WTC11 (cell line): ENCODE data around the gene COMTD1.

Experiments
- GABPB1 ChIP-seq: sonication (generic); formaldehyde crosslinking; IDR thresholded peaks from 2 replicates; pipeline ENCODE4 v1.8.1; 2023; ENCODE audit warnings: mild to moderate bottlenecking, missing genetic modification reagents
- KAT7 ChIP-seq: sonication (generic); formaldehyde crosslinking; IDR thresholded peaks from 2 replicates; pipeline ENCODE4 v1.8.1; 2023; ENCODE audit warnings: missing genetic modification reagents, mild to moderate bottlenecking, borderline replicate concordance
- SP1 ChIP-seq: sonication (generic); formaldehyde crosslinking; conservative IDR thresholded peaks from 2 replicates; pipeline ENCODE4 v1.8.1; 2022; ENCODE audit warnings: missing genetic modification reagents
- TEAD1 ChIP-seq: sonication (generic); formaldehyde crosslinking; IDR thresholded peaks from 2 replicates; pipeline ENCODE4 v1.8.0; 2022; ENCODE audit warnings: mild to moderate bottlenecking, missing genetic modification reagents
- TP53 ChIP-seq: sonication (generic); formaldehyde crosslinking; IDR thresholded peaks from 2 replicates; pipeline ENCODE4 v1.8.1; 2023; ENCODE audit warnings: mild to moderate bottlenecking, missing genetic modification reagents
- TF ChIP-seq, protein P1 (sequence below): fragments of 200-600 bp; IDR thresholded peaks from 2 replicates; pipeline ENCODE4 v1.8.0; 2022; ENCODE audit warnings: antibody characterized with exemption
- TF ChIP-seq, protein P2 (sequence below): sonication (generic); formaldehyde crosslinking; IDR thresholded peaks from 2 replicates; pipeline ENCODE4 v1.8.0; 2022; ENCODE audit warnings: missing genetic modification reagents
- TF ChIP-seq, protein P3 (sequence below): sonication (generic); formaldehyde crosslinking; IDR thresholded peaks from 2 replicates; pipeline ENCODE4 v1.8.1; 2023; ENCODE audit warnings: mild to moderate bottlenecking, missing genetic modification reagents, borderline replicate concordance
- TF ChIP-seq, protein P4 (sequence below): sonication (generic); formaldehyde crosslinking; IDR thresholded peaks from 2 replicates; pipeline ENCODE4 v1.8.0; 2022; ENCODE audit warnings: mild to moderate bottlenecking, missing genetic modification reagents
- TF ChIP-seq, protein P5 (sequence below): sonication (generic); formaldehyde crosslinking; IDR thresholded peaks from 2 replicates; pipeline ENCODE4 v1.8.0; 2022; ENCODE audit warnings: mild to moderate bottlenecking, missing genetic modification reagents
- TF ChIP-seq, protein P6 (sequence below): fragments of 250-450 bp; sonication (Bioruptor Pico); IDR thresholded peaks from 2 replicates; pipeline ENCODE4 v1.9.0; 2021; ENCODE audit warnings: mild to moderate bottlenecking
- TF ChIP-seq, protein P7 (sequence below): fragments of 250-450 bp; sonication (Bioruptor Pico); IDR thresholded peaks from 2 replicates; pipeline ENCODE4 v1.8.0; 2021; ENCODE audit warnings: mild to moderate bottlenecking

DNA sequence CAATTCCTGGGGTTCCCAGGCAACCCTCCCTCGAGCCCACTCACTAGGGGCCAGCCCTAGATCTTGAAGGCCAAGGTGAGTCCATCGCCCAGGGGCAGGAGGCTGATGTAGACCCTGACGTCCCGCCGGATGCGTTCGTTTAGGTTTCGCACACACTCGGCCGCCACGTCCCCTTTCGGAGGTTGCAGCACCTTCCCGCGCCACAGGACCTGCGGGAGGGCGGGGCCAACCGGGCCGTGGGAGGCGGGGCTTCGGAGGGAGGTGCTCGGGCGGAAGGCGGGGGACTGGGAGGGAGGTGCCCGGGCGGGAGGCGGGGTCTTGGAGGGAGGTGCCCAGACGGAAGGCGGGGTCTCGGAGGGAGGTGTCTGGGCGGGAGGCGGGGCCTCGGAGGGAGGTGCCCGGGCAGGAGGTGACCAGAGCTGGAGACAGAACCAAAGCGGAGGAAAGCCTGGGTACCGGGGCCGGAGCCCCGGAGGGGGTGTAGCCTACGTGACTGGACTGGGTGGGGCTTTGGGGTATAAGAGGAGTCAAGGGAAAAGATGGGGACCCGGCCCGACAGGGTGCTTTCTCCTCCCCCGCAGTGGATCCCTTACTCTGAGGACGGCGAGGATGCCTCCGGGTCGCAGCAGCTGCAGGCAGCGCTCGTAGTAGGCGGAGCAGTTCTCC, 1.6 kb downstream of the COMTD1 start:
- TF ChIP-seq GABPB1 (CRISPR knock-in tag), result no peak
- TF ChIP-seq, protein P1, sequence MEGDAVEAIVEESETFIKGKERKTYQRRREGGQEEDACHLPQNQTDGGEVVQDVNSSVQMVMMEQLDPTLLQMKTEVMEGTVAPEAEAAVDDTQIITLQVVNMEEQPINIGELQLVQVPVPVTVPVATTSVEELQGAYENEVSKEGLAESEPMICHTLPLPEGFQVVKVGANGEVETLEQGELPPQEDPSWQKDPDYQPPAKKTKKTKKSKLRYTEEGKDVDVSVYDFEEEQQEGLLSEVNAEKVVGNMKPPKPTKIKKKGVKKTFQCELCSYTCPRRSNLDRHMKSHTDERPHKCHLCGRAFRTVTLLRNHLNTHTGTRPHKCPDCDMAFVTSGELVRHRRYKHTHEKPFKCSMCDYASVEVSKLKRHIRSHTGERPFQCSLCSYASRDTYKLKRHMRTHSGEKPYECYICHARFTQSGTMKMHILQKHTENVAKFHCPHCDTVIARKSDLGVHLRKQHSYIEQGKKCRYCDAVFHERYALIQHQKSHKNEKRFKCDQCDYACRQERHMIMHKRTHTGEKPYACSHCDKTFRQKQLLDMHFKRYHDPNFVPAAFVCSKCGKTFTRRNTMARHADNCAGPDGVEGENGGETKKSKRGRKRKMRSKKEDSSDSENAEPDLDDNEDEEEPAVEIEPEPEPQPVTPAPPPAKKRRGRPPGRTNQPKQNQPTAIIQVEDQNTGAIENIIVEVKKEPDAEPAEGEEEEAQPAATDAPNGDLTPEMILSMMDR, result no peak
- TF ChIP-seq, protein P2, sequence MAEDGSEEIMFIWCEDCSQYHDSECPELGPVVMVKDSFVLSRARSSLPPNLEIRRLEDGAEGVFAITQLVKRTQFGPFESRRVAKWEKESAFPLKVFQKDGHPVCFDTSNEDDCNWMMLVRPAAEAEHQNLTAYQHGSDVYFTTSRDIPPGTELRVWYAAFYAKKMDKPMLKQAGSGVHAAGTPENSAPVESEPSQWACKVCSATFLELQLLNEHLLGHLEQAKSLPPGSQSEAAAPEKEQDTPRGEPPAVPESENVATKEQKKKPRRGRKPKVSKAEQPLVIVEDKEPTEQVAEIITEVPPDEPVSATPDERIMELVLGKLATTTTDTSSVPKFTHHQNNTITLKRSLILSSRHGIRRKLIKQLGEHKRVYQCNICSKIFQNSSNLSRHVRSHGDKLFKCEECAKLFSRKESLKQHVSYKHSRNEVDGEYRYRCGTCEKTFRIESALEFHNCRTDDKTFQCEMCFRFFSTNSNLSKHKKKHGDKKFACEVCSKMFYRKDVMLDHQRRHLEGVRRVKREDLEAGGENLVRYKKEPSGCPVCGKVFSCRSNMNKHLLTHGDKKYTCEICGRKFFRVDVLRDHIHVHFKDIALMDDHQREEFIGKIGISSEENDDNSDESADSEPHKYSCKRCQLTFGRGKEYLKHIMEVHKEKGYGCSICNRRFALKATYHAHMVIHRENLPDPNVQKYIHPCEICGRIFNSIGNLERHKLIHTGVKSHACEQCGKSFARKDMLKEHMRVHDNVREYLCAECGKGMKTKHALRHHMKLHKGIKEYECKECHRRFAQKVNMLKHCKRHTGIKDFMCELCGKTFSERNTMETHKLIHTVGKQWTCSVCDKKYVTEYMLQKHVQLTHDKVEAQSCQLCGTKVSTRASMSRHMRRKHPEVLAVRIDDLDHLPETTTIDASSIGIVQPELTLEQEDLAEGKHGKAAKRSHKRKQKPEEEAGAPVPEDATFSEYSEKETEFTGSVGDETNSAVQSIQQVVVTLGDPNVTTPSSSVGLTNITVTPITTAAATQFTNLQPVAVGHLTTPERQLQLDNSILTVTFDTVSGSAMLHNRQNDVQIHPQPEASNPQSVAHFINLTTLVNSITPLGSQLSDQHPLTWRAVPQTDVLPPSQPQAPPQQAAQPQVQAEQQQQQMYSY (CRISPR knock-in tag), result no peak
- no peak for TF ChIP-seq KAT7 (CRISPR knock-in tag)
- peak; percentile 52; the same call in 1 of the 2 replicates for TF ChIP-seq SP1 (CRISPR knock-in tag)
- TF ChIP-seq, protein P3, sequence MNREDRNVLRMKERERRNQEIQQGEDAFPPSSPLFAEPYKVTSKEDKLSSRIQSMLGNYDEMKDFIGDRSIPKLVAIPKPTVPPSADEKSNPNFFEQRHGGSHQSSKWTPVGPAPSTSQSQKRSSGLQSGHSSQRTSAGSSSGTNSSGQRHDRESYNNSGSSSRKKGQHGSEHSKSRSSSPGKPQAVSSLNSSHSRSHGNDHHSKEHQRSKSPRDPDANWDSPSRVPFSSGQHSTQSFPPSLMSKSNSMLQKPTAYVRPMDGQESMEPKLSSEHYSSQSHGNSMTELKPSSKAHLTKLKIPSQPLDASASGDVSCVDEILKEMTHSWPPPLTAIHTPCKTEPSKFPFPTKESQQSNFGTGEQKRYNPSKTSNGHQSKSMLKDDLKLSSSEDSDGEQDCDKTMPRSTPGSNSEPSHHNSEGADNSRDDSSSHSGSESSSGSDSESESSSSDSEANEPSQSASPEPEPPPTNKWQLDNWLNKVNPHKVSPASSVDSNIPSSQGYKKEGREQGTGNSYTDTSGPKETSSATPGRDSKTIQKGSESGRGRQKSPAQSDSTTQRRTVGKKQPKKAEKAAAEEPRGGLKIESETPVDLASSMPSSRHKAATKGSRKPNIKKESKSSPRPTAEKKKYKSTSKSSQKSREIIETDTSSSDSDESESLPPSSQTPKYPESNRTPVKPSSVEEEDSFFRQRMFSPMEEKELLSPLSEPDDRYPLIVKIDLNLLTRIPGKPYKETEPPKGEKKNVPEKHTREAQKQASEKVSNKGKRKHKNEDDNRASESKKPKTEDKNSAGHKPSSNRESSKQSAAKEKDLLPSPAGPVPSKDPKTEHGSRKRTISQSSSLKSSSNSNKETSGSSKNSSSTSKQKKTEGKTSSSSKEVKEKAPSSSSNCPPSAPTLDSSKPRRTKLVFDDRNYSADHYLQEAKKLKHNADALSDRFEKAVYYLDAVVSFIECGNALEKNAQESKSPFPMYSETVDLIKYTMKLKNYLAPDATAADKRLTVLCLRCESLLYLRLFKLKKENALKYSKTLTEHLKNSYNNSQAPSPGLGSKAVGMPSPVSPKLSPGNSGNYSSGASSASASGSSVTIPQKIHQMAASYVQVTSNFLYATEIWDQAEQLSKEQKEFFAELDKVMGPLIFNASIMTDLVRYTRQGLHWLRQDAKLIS (CRISPR knock-in tag), result no peak
- TF ChIP-seq, protein P4, sequence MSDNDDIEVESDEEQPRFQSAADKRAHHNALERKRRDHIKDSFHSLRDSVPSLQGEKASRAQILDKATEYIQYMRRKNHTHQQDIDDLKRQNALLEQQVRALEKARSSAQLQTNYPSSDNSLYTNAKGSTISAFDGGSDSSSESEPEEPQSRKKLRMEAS (CRISPR knock-in tag), result no peak
- TF ChIP-seq TEAD1 (CRISPR knock-in tag), result no peak
- TF ChIP-seq TP53 (CRISPR knock-in tag), result no peak
- TF ChIP-seq, protein P5, sequence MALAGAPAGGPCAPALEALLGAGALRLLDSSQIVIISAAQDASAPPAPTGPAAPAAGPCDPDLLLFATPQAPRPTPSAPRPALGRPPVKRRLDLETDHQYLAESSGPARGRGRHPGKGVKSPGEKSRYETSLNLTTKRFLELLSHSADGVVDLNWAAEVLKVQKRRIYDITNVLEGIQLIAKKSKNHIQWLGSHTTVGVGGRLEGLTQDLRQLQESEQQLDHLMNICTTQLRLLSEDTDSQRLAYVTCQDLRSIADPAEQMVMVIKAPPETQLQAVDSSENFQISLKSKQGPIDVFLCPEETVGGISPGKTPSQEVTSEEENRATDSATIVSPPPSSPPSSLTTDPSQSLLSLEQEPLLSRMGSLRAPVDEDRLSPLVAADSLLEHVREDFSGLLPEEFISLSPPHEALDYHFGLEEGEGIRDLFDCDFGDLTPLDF (CRISPR knock-in tag), result no peak
- TF ChIP-seq, protein P6, sequence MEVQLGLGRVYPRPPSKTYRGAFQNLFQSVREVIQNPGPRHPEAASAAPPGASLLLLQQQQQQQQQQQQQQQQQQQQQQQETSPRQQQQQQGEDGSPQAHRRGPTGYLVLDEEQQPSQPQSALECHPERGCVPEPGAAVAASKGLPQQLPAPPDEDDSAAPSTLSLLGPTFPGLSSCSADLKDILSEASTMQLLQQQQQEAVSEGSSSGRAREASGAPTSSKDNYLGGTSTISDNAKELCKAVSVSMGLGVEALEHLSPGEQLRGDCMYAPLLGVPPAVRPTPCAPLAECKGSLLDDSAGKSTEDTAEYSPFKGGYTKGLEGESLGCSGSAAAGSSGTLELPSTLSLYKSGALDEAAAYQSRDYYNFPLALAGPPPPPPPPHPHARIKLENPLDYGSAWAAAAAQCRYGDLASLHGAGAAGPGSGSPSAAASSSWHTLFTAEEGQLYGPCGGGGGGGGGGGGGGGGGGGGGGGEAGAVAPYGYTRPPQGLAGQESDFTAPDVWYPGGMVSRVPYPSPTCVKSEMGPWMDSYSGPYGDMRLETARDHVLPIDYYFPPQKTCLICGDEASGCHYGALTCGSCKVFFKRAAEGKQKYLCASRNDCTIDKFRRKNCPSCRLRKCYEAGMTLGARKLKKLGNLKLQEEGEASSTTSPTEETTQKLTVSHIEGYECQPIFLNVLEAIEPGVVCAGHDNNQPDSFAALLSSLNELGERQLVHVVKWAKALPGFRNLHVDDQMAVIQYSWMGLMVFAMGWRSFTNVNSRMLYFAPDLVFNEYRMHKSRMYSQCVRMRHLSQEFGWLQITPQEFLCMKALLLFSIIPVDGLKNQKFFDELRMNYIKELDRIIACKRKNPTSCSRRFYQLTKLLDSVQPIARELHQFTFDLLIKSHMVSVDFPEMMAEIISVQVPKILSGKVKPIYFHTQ (CRISPR knock-in tag), result no peak
- TF ChIP-seq, protein P7, sequence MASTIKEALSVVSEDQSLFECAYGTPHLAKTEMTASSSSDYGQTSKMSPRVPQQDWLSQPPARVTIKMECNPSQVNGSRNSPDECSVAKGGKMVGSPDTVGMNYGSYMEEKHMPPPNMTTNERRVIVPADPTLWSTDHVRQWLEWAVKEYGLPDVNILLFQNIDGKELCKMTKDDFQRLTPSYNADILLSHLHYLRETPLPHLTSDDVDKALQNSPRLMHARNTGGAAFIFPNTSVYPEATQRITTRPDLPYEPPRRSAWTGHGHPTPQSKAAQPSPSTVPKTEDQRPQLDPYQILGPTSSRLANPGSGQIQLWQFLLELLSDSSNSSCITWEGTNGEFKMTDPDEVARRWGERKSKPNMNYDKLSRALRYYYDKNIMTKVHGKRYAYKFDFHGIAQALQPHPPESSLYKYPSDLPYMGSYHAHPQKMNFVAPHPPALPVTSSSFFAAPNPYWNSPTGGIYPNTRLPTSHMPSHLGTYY (CRISPR knock-in tag), result no peak
